Inflammatory macrophage (primary cell): Measurements from ENCODE around the gene SOBP.
A peak's percentile ranks its signal among the peaks of the same experiment; 100 is the strongest.

Experiments used
- DNase-seq, 2 donors: peaks; one replicate each; pipeline ENCODE4 v3.0.0-alpha.2; 2020 to 2022

Gene SOBP

DNA sequence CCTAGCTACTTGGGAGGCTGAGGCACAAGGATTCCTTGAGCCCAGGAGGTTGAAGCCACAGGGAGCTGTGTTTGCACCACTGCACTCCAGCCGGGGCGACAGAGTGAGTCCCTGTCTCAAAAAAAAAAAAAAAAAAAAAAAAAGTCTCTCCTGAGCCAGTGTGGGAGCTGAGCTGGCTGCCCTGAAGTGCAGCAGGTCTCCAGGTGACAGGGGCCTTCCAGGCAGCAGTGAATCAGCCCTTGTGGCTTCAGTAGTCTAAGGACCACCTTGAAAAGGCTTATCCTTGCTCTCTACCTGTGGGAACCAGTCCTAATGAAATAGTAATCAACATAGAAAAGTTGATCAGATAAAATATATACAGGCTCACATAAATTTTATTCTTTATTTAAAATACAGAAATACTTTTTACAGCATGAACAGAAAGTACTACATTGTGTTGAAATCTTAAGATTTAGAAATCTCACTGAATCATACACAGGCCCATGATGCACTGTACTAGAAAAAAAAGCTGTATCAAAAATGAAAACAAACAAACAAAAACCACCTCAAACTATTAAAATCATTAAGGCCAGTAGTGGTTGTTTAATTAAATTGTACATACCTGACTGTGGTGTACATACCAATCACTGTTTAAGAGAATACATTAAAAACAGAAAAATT lies 205.3 kb downstream of the SOBP start:
- peak in 1 of 2 donors; percentile 46 for DNase-seq

GRCh38 chr6:107697682-107698081 lies 207.8 kb downstream of the SOBP start:
- no peak for DNase-seq

DNA sequence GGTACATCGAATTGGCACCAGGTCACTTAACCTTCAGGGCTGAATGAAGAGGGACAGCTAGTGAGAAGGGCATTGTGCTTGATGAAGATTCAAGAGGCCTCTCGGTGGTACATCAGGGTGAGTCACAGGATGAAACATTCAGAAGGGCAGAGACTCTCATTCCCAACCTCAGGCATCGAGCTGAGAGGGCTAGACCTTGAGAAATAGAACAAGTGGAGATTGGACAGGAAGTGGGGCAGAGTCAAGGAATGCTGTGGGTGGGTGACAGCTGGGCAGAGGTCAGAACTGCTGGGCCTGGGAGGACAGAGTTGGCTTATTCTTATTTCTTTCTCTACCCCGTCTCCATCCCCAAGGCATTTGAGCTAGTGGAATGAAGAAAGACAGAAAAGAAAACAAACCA lies 208.2 kb downstream of the SOBP start:
- no peak for DNase-seq

DNA sequence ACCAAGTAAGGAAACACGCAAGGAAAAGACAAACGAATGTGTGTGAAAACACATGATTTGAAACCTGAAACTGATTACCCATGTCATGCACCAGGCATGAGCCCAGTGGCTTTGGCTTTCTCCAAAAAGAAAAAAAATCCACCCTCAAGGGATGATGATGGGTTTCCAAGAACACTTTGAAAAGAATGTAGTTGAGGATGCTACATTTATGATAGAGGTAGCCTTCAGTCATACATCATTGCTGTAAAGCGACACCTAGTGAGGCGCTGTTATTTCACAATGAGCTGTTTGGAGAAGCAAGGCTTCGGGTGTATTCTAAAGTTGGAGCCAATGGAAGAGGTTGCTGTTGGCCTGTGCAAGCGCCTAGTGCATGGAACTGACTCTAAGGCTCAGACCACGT lies 209.3 kb downstream of the SOBP start:
- DNase-seq, result no peak

- no peak for DNase-seq
Measured at GRCh38 chr6:107699697-107700325, 209.9 kb downstream of the SOBP start.

DNA sequence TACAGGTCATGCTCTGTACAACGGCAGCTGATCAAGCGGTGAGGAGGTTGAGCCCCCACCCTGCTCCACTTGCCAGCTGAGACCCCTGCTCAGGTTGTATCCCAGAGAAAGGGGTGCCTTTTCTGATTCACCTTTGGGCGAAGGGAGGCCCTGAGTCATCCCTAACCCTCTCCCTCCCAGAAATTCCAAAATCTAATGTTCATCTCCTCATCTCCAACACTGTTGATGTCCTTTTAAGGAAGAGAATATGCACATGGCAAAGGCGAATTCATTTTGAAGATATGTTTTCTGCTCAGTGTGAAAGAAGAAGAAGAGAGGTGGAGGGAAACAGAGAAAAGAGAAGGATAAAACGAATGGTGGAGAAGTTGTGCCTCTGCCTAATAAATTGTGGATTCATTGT lies 213.7 kb downstream of the SOBP start:
- no peak for DNase-seq

GRCh38 chr6:107704347-107705013 lies 214.6 kb downstream of the SOBP start:
- peak; percentile 21 to 28 for DNase-seq

- no peak for DNase-seq
Measured at GRCh38 chr6:107706516-107707115, 216.7 kb downstream of the SOBP start.

GRCh38 chr6:107707346-107708275 lies 217.7 kb downstream of the SOBP start:
- DNase-seq, result no peak

- no peak for DNase-seq
Measured at GRCh38 chr6:107708435-107708834, 218.5 kb downstream of the SOBP start.

DNA sequence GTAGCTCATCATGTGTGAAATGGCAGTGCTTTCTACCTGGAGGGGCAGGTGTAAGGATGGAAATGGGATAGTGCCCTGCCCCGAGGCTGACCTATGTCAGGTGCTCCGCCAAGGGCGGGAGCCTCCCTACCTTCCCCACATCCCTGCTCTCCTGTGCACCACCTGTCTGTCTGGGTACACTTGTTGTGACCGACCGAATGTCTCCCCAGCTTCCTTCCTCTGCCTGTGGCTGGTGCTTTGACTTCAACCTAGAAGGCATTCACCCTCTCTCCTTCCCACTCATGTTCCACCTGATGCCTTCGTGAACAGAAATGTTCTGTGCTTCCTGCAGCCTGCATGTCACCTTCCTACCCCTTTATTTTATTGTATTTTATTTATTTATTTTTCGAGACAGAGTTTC lies 219.4 kb downstream of the SOBP start:
- no peak for DNase-seq
